ENCODE measurements around the gene STK39. TPM values are rescaled to one million over a fixed set of nuclear protein-coding genes. Genes with fewer than 3 reads are reported as not detected.

The STK39 gene
- total RNA-seq, 1 experiment from 2014 or later, result 2.9 TPM

DNA sequence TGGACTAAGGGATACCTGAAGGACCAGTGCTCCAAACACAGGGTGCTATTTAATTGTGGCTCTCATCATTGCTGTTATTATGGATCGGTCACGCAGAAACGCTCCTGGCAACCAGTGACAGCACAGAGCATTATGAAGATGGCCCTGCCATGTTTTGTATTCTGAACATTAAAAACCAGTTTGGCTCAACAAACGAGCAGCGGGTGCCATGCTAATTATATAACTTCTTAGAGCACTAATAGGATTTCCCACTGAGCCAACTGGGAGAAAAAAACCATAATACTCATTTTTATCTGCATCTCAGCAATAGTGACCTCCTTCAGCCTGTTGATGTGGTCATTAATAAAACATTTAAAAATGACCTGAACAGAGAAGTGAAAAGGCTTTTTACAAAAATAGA, 212.8 kb downstream of the STK39 start:
- Histone ChIP-seq H3K4me3 (ENCODE audit: low read depth, low read length) (no peak overlapping the region), H3K4me1 (no peaks in the 10 kb centered on the region), H3K9me3 (no peaks in the 10 kb centered on the region), H3K27me3 (replicated peaks; ENCODE audit: control insufficient read depth, insufficient read depth, low read length) (no peaks in the 10 kb centered on the region), H3K36me3 (ENCODE audit: control insufficient read depth, insufficient read depth, low read length) (no peaks in the 10 kb centered on the region)
- H3K4me1 Mint-ChIP-seq (ENCODE audit: low read depth, unreplicated experiment), result no peaks in the 10 kb centered on the region
- no peak for DNase-seq
- no peaks in the 10 kb centered on the region for H3K36me3 Mint-ChIP-seq (ENCODE audit: insufficient read depth, unreplicated experiment)
- no peaks in the 10 kb centered on the region for H3K27me3 Mint-ChIP-seq (ENCODE audit: insufficient read depth, unreplicated experiment)
- no TSS peak for BruUV-seq (replicated peaks)
- no peak for TF ChIP-seq CTCF (IDR thresholded peaks at IDR 0.05; ENCODE audit: insufficient read depth in 1 of 2, low read depth in 1 of 2, low read length in 1 of 2, severe bottlenecking in 1 of 2, unreplicated experiment in 1 of 2)
- H3K9me3 Mint-ChIP-seq (ENCODE audit: unreplicated experiment), result no peaks in the 10 kb centered on the region
- ChIA-PET CTCF (no interaction called here), POLR2A (no interaction called here)
- no peak overlapping the region for H3K27ac Mint-ChIP-seq (ENCODE audit: unreplicated experiment)
- H3K4me3 Mint-ChIP-seq (ENCODE audit: unreplicated experiment), result no peak overlapping the region
- intact Hi-C loops (cut with micrococcal nuclease; ENCODE audit: unreplicated experiment), result no loop called here

DNA sequence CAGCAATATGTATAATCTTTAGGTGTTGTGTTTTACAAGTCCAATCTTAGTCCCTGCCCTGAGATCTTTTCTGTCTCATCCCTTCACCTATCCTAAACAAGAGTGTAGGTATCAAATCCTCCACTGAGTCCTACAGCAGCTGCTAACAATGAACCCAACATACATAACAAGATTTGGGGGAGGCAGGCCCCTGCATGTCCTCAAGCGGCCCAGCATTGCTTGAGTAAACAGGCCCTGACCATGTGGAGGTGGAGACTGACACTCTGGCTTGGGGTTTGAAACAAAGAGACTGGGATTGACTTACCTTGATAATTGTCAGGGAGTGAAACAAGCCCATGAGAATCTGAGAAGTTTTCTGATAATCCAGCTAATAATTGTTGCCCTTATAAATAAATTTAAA, 213.4 kb downstream of the STK39 start:
- H3K27me3 Mint-ChIP-seq (ENCODE audit: insufficient read depth, unreplicated experiment), result no peaks in the 10 kb centered on the region
- ChIA-PET CTCF (no interaction called here), POLR2A (no interaction called here)
- no peak overlapping the region for H3K27ac Mint-ChIP-seq (ENCODE audit: unreplicated experiment)
- no peak overlapping the region for H3K4me3 Mint-ChIP-seq (ENCODE audit: unreplicated experiment)
- Histone ChIP-seq H3K27me3 (replicated peaks; ENCODE audit: control insufficient read depth, insufficient read depth, low read length) (no peaks in the 10 kb centered on the region), H3K4me3 (ENCODE audit: low read depth, low read length) (no peak overlapping the region), H3K9me3 (no peaks in the 10 kb centered on the region), H3K36me3 (ENCODE audit: control insufficient read depth, insufficient read depth, low read length) (no peaks in the 10 kb centered on the region), H3K4me1 (peaks cover 3% of the 10 kb centered on the region)
- no peak for DNase-seq
- intact Hi-C loops (cut with micrococcal nuclease; ENCODE audit: unreplicated experiment), result no loop called here
- no peaks in the 10 kb centered on the region for H3K9me3 Mint-ChIP-seq (ENCODE audit: unreplicated experiment)
- H3K4me1 Mint-ChIP-seq (ENCODE audit: low read depth, unreplicated experiment), result no peaks in the 10 kb centered on the region
- TF ChIP-seq CTCF (IDR thresholded peaks at IDR 0.05; ENCODE audit: insufficient read depth in 1 of 2, low read depth in 1 of 2, low read length in 1 of 2, severe bottlenecking in 1 of 2, unreplicated experiment in 1 of 2), result no peak
- BruUV-seq (replicated peaks), result no TSS peak
- no peaks in the 10 kb centered on the region for H3K36me3 Mint-ChIP-seq (ENCODE audit: insufficient read depth, unreplicated experiment)

GRCh38 chr2:168032091-168032490, 215.3 kb downstream of the STK39 start:
- Histone ChIP-seq H3K9me3 (no peaks in the 10 kb centered on the region), H3K36me3 (ENCODE audit: control insufficient read depth, insufficient read depth, low read length) (no peaks in the 10 kb centered on the region), H3K4me1 (peaks cover 17% of the 10 kb centered on the region), H3K4me3 (ENCODE audit: low read depth, low read length) (no peak overlapping the region), H3K27me3 (replicated peaks; ENCODE audit: control insufficient read depth, insufficient read depth, low read length) (no peaks in the 10 kb centered on the region)
- no peak for TF ChIP-seq CTCF (IDR thresholded peaks at IDR 0.05; ENCODE audit: insufficient read depth in 1 of 2, low read depth in 1 of 2, low read length in 1 of 2, severe bottlenecking in 1 of 2, unreplicated experiment in 1 of 2)
- Mint-ChIP-seq H3K27ac (ENCODE audit: unreplicated experiment) (no peak overlapping the region), H3K27me3 (ENCODE audit: insufficient read depth, unreplicated experiment) (no peaks in the 10 kb centered on the region), H3K4me3 (ENCODE audit: unreplicated experiment) (no peak overlapping the region), H3K4me1 (ENCODE audit: low read depth, unreplicated experiment) (peaks cover 14% of the 10 kb centered on the region), H3K36me3 (ENCODE audit: insufficient read depth, unreplicated experiment) (no peaks in the 10 kb centered on the region), H3K9me3 (ENCODE audit: unreplicated experiment) (no peaks in the 10 kb centered on the region)
- no peak for DNase-seq
- intact Hi-C loops (cut with micrococcal nuclease; ENCODE audit: unreplicated experiment), result no loop called here
- POLR2A ChIA-PET, result no interaction called here
- BruUV-seq (replicated peaks), result no TSS peak
- CTCF ChIA-PET, result no interaction called here

All from Caco-2 (cell line).